Neural progenitor cell (in vitro differentiated cells): ENCODE data around the gene RNF26. TPM values are rescaled to one million over a fixed set of nuclear protein-coding genes. Genes with fewer than 3 reads are reported as not detected.

Source experiments
- DNase-seq: peaks from one replicate; pipeline ENCODE4 v3.0.0-alpha.2; 2016; ENCODE audit warnings: low spot score
- H2AFZ ChIP-seq: fragments of 200-600 bp; sonication (generic); replicated peaks from 2 replicates; pipeline ENCODE4 v1.6.1; 2016; ENCODE audit warnings: antibody characterized with exemption
- H3F3A ChIP-seq: fragments of 200-600 bp; sonication (generic); 2 replicates; pipeline ENCODE4 v1.6.1; 2016; ENCODE audit warnings: antibody characterized with exemption, low read depth
- H3K27ac ChIP-seq: fragments of 200-600 bp; sonication (generic); 2 replicates; pipeline ENCODE4 v1.5.1; 2016; ENCODE audit warnings: mild to moderate bottlenecking
- H3K27me3 ChIP-seq: fragments of 200-600 bp; sonication (generic); 2 replicates; pipeline ENCODE4 v1.6.1; 2016; ENCODE audit warnings: mild to moderate bottlenecking, moderate library complexity
- H3K36me3 ChIP-seq: fragments of 200-600 bp; sonication (generic); 2 replicates; pipeline ENCODE4 v1.5.1; 2016
- H3K4me1 ChIP-seq: fragments of 200-600 bp; sonication (generic); 2 replicates; pipeline ENCODE4 v1.6.1; 2016; ENCODE audit warnings: mixed run types
- H3K4me2 ChIP-seq: fragments of 200-600 bp; sonication (generic); 2 replicates; pipeline ENCODE4 v1.6.1; 2016
- H3K4me3 ChIP-seq: fragments of 200-600 bp; sonication (generic); 2 replicates; pipeline ENCODE4 v1.5.1; 2016
- H3K79me2 ChIP-seq: fragments of 200-600 bp; sonication (generic); 2 replicates; pipeline ENCODE4 v1.6.1; 2016; ENCODE audit warnings: low read depth
- H3K9ac ChIP-seq: fragments of 200-600 bp; sonication (generic); 2 replicates; pipeline ENCODE4 v1.6.1; 2016
- H3K9me3 ChIP-seq: fragments of 200-600 bp; sonication (generic); 2 replicates; pipeline ENCODE4 v1.5.1; 2016; ENCODE audit warnings: low read depth
- H4K20me1 ChIP-seq: fragments of 200-600 bp; sonication (generic); 2 replicates; pipeline ENCODE4 v1.6.1; 2016; ENCODE audit warnings: low read depth
- H3K27ac Mint-ChIP-seq: 3 replicates; pipeline ENCODE4 v1.8.0; 2021; ENCODE audit warnings: mixed read lengths
- H3K27me3 Mint-ChIP-seq: 2 replicates; pipeline ENCODE4 v1.8.0; 2022; ENCODE audit warnings: low read depth, mild to moderate bottlenecking, inconsistent platforms, moderate library complexity, mixed read lengths; ENCODE audit not compliant: insufficient read depth
- H3K36me3 Mint-ChIP-seq: 3 replicates; pipeline ENCODE4 v1.8.0; 2021; ENCODE audit warnings: mixed read lengths
- H3K4me1 Mint-ChIP-seq: 3 replicates; pipeline ENCODE4 v1.8.0; 2021; ENCODE audit warnings: mixed read lengths
- H3K4me3 Mint-ChIP-seq: 3 replicates; pipeline ENCODE4 v1.8.0; 2021; ENCODE audit warnings: mild to moderate bottlenecking, moderate library complexity, mixed read lengths
- H3K9me3 Mint-ChIP-seq: 3 replicates; pipeline ENCODE4 v1.8.0; 2020; ENCODE audit warnings: mixed read lengths
- CTCF ChIP-seq: fragments of 200-600 bp; sonication (generic); IDR thresholded peaks from 2 replicates; pipeline ENCODE4 v1.5.1; 2017; ENCODE audit warnings: antibody characterized with exemption, mild to moderate bottlenecking
- EZH2 ChIP-seq: fragments of 200-600 bp; sonication (generic); IDR thresholded peaks from 2 replicates; pipeline ENCODE4 v1.6.1; 2017; ENCODE audit warnings: antibody characterized with exemption, mild to moderate bottlenecking, moderate library complexity
- EZH2phosphoT487 ChIP-seq: fragments of 200-600 bp; sonication (generic); IDR thresholded peaks from 2 replicates; pipeline ENCODE4 v1.6.1; 2017; ENCODE audit warnings: antibody characterized with exemption
- microRNA-seq: library from miRNA; unstranded; fragments of <30 nt; microRNA quantifications from one replicate; pipeline ENCODE4, GENCODE V29; 2016
- small RNA-seq: library from RNA; depleted of rRNA; stranded (forward); fragments of <200 nt; gene quantifications from one replicate; pipeline ENCODE3, GENCODE V24; 2015
- total RNA-seq: library from RNA; depleted of rRNA; stranded (reverse); fragments of >200 nt; gene quantifications from 2 replicates; pipeline ENCODE4 v1.2.3, GENCODE V29; 2015; ENCODE audit warnings: low replicate concordance

The RNF26 gene
- total RNA-seq, 1 donor from 2014 or later = 17.1 TPM

DNA sequence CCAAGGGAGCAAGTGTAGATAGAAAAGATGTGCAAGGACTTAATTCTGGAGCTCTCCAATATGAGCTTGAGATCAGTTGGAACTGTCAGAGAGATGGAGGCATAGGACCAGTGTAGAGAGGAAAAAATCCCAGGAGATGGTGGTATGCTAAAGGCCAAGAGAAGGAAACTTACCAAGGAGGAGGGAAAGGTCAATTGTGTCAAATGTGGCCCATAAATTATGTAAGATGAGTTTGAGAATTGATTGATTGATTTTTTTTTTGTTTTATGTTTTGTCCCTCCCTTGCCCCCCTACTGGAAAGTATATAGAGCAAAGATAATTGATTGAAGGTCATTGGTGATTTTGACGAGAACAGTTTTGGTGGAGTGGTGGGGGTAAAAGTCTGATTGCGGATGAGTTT lies 50.0 kb downstream of the RNF26 start:
- H3K4me1 Mint-ChIP-seq = peaks cover 8% of the 10 kb centered on the region
- no peaks in the 10 kb centered on the region for H3K36me3 Mint-ChIP-seq
- Histone ChIP-seq H3K36me3 (no peaks in the 10 kb centered on the region), H3K27ac (no peak overlapping the region), H3K4me2 (no peak overlapping the region), H3F3A (peaks cover 19% of the 10 kb centered on the region), H3K4me1 (peaks cover 16% of the 10 kb centered on the region), H4K20me1 (no peaks in the 10 kb centered on the region), H3K27me3 (peaks cover 22% of the 10 kb centered on the region), H2AFZ (no peak overlapping the region), H3K9me3 (no peaks in the 10 kb centered on the region), H3K9ac (no peak overlapping the region), H3K4me3 (no peak overlapping the region), H3K79me2 (no peaks in the 10 kb centered on the region)
- DNase-seq = no peak
- H3K27me3 Mint-ChIP-seq = peaks cover 4% of the 10 kb centered on the region
- no peak for TF ChIP-seq EZH2
- no peak for TF ChIP-seq CTCF
- no peak for TF ChIP-seq EZH2phosphoT487
- no peaks in the 10 kb centered on the region for H3K9me3 Mint-ChIP-seq
- H3K27ac Mint-ChIP-seq = no peak overlapping the region
- no peak overlapping the region for H3K4me3 Mint-ChIP-seq

Small RNA genes lying within 50 kb of the gene (microRNA-seq; reads per million reads assigned to microRNA genes)
- not detected for gene MIR6756

Small RNA genes lying within 50 kb of the gene (small RNA-seq; reads per million reads assigned to genes)
- gene RF01225 = not detected
- not detected for gene RNU6-262P

Other genes starting within 250 kb of the RNF26 start
- gene HMBS, start 249.6 kb upstream of the RNF26 start, total RNA-seq = 30.0 and 31.1 TPM in 2 replicates
- gene DPAGT1, start 232.7 kb upstream of the RNF26 start, total RNA-seq = 13.4 and 24.3 TPM in 2 replicates
- 1.5 and 3.7 TPM in 2 replicates for gene C2CD2L, start 227.2 kb upstream of the RNF26 start, total RNA-seq
- gene HINFP, start 212.9 kb upstream of the RNF26 start, total RNA-seq = 32.5 and 47.3 TPM in 2 replicates
- 0.24 and 0.65 TPM in 2 replicates for gene ABCG4, start 185.5 kb upstream of the RNF26 start, total RNA-seq
- 10.2 and 34.8 TPM in 2 replicates for gene NLRX1, start 165.8 kb upstream of the RNF26 start, total RNA-seq
- gene NHERF4, start 149.1 kb upstream of the RNF26 start, total RNA-seq = 0.12 TPM in 1 of 2 replicates, not detected in the other
- 20.7 and 20.8 TPM in 2 replicates for gene CBL, start 128.2 kb upstream of the RNF26 start, total RNA-seq
- 23.3 and 28.2 TPM in 2 replicates for gene MCAM, start 17.4 kb upstream of the RNF26 start, total RNA-seq
- gene C1QTNF5, start 6.4 kb downstream of the RNF26 start, total RNA-seq = 0.90 and 3.4 TPM in 2 replicates
- gene MFRP, start 12.2 kb downstream of the RNF26 start, total RNA-seq = not detected in 2 replicates
- gene USP2, start 47.2 kb downstream of the RNF26 start, total RNA-seq = 2.1 and 2.6 TPM in 2 replicates
- 49.2 and 93.9 TPM in 2 replicates for gene THY1, start 88.6 kb downstream of the RNF26 start, total RNA-seq